ENCODE results near the gene SDC1.

SDC1 gene

DNA sequence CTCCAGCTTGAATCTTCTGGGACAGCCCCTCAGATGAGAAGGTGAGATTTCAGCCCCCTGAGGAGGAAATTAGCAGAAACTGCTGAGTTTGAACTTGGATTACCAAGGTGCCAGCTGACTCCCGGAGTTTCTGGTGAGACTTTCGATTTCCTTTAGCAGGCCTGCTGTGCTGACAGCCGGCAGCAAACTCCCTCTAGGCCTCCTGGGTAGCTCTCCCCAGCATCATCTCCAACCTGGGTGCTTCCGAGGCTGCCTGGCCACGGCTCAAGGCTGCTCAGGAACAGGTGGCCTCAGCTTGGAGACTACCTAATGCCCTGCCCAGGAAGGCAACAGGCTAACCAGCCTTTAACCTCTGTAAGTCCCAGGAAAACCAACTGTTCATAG is 16.5 kb downstream of the SDC1 start:
- H3K9ac ChIP-seq = peak overlapping the region; percentile 32 to 71 (median 63); a peak in 20 of 22 replicates
- H3K4me1 ChIP-seq = peaks cover 43 to 88% (median 81%) of the 10 kb centered on the region in 10 experiments
- H3K9me3 ChIP-seq (replicated peaks in 1 of 11) = no peaks in the 10 kb centered on the region
- H3K27ac ChIP-seq = peak overlapping the region in 9 of 11 experiments; percentile 30 to 75 (median 65); a peak in 17 of 22 replicates
- H3K4me3 ChIP-seq = no peak overlapping the region
- H4K20me1 ChIP-seq = no peaks in the 10 kb centered on the region
- TF ChIP-seq Cebpa-rat (IDR thresholded peaks at IDR 0.05) = no peak
- H3K27me3 ChIP-seq = no peaks in the 10 kb centered on the region
- peak overlapping the region; percentile 61 to 93 (median 80) for H3K4me2 ChIP-seq
- peaks cover 0 to 7% (median 0%) of the 10 kb centered on the region in 11 experiments; a peak in 7 of 22 replicates for H3K36me3 ChIP-seq

DNA sequence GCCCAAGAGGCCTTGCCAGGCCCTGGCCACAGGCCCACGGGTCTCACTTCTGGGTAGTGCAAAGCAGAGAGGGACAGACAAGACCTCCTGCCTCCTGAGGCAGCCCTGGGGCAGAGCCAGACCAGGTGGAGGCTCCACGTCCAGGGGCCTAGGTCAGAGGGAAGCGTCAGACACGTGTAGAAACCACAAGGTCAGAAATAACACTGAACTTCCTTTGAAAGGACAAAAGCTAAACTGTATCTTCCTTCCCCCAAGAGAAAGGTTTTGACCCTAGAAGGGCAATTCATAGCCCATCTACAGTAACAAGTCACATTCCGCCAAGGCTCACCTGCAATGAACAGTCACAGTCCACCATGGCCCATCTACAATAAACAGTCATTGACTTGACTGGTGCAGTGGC is 17.9 kb downstream of the SDC1 start:
- Histone ChIP-seq H3K27ac (peak overlapping the region in 8 of 11 experiments; percentile 41 to 75 (median 66); a peak in 16 of 22 replicates), H3K9ac (peak overlapping the region in 8 of 11 experiments; percentile 0 to 63 (median 46); a peak in 13 of 22 replicates), H3K9me3 (replicated peaks in 1 of 11) (no peaks in the 10 kb centered on the region), H3K27me3 (no peaks in the 10 kb centered on the region), H3K4me2 (peak overlapping the region; percentile 61 to 93 (median 80)), H3K36me3 (peaks cover 0 to 21% (median 0%) of the 10 kb centered on the region in 11 experiments; a peak in 9 of 22 replicates), H3K4me1 (peaks cover 29 to 73% (median 67%) of the 10 kb centered on the region in 10 experiments), H3K4me3 (peak overlapping the region in 1 of 10 experiments; percentile 23; a peak in 1 of 20 replicates), H4K20me1 (no peaks in the 10 kb centered on the region)
- TF ChIP-seq Cebpa-rat (IDR thresholded peaks at IDR 0.05) = no peak

DNA sequence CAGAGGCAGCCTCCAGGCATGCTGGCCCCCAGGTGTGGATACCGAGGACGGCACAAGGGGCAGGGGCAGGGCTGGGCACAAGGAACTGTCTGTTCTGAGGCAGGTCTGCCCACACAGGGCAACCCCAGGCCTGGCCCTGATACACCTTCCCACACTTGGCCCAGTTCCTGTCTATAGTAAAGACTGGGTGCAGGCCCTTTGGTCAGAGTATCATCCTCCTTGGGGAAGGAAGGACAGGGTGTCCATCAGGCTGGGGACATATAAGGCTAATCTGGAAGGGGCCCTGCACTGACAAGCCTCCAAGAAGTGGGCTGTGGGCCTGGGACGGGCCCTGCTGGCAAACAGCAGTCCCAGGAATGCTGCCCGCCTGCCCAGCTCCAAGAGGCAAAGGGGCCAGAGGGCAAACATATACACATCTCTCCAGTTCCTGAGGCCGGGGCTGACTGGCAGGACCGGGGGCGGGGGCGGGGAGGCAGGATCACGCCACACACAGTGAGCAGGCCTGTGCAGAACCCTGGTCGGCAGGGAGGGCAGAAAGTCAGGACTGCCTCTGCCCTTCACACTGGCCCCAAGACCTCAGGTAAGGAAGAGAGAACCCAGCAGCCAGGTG is 18.9 kb downstream of the SDC1 start:
- H3K4me1 ChIP-seq = peaks cover 27 to 63% (median 57%) of the 10 kb centered on the region in 10 experiments
- H3K36me3 ChIP-seq = peaks cover 0 to 29% (median 6%) of the 10 kb centered on the region in 11 experiments; a peak in 9 of 22 replicates
- H4K20me1 ChIP-seq = no peaks in the 10 kb centered on the region
- peak overlapping the region in 1 of 11 experiments; percentile 75; a peak in 2 of 22 replicates for H3K27ac ChIP-seq
- H3K9ac ChIP-seq = peak overlapping the region in 3 of 11 experiments; percentile 48 to 63 (median 57); a peak in 2 of 22 replicates
- H3K9me3 ChIP-seq (replicated peaks in 1 of 11) = no peaks in the 10 kb centered on the region
- no peak for TF ChIP-seq Cebpa-rat (IDR thresholded peaks at IDR 0.05)
- H3K4me2 ChIP-seq = peak overlapping the region in 8 of 11 experiments; percentile 66 to 93 (median 86); a peak in 16 of 22 replicates
- no peak overlapping the region for H3K4me3 ChIP-seq
- H3K27me3 ChIP-seq = no peaks in the 10 kb centered on the region

DNA sequence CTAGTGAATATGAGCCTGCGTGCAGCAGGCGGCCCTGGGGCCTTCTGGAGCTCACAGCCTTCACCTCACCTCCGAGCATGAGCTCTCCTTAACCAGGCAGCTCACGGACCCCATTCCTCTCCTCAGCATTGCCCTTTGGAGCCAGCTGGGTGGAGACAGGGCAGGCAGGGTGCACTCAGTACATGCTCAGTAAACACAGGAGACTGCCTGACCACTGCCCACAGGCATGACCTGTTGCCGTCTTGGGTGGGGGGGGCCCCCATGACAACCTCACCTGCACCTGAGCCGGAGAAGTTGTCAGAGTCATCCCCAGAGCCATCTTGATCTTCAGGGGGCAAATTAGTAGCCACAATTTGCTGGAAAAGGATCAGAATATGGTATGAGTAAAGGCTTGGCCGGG is 19.9 kb downstream of the SDC1 start:
- no peak for TF ChIP-seq Cebpa-rat (IDR thresholded peaks at IDR 0.05)
- Histone ChIP-seq H3K36me3 (peaks cover 0 to 33% (median 6%) of the 10 kb centered on the region in 11 experiments; a peak in 9 of 22 replicates), H3K4me1 (peaks cover 27 to 54% (median 48%) of the 10 kb centered on the region in 10 experiments), H3K9ac (no peak overlapping the region), H3K27me3 (no peaks in the 10 kb centered on the region), H3K4me3 (no peak overlapping the region), H4K20me1 (no peaks in the 10 kb centered on the region), H3K9me3 (replicated peaks in 1 of 11) (no peaks in the 10 kb centered on the region), H3K27ac (no peak overlapping the region), H3K4me2 (peak overlapping the region in 1 of 11 experiments; percentile 72; a peak in 1 of 22 replicates)

DNA sequence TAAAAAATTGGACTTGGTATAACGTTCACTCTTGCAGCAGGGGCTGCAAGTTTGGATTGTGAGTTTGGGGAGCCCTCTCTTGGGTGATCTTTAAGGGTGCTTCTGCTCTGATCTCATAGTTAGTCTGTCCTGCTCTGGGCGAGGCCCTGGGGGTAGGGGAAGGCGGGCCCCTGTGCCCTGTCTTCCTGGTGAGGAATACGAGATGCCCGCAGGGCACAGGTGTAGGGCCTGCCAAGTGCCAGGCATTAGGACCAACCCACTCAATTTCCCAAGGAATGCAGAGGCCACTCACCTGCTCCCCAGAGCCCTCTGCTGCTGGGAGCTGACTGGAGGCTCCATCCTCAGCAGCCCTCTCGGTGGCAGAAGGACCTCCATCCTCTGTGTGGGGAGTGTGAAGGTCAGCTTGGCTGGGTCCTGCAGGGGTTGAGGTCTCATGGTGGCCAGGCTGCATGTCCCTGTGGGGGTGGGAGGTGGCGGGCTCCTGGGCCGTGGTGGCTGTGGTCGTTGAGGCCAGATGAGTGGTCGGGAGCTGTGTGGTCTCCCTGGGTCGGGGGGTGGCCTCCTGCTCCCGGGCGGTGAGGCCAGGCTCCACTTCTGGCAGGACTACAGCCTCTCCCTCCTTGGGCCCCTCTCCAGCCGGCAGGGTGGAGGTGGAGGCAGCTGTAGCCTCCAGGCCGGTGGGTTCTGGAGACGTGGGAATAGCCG is 21.3 kb downstream of the SDC1 start:
- Histone ChIP-seq H3K9me3 (replicated peaks in 1 of 11) (no peaks in the 10 kb centered on the region), H3K4me1 (peaks cover 22 to 40% (median 34%) of the 10 kb centered on the region in 10 experiments), H3K4me3 (no peak overlapping the region), H3K9ac (no peak overlapping the region), H3K36me3 (peaks cover 0 to 33% (median 6%) of the 10 kb centered on the region in 11 experiments; a peak in 9 of 22 replicates), H3K27me3 (no peaks in the 10 kb centered on the region), H4K20me1 (no peaks in the 10 kb centered on the region), H3K27ac (no peak overlapping the region), H3K4me2 (no peak overlapping the region)
- no peak for TF ChIP-seq Cebpa-rat (IDR thresholded peaks at IDR 0.05)

DNA sequence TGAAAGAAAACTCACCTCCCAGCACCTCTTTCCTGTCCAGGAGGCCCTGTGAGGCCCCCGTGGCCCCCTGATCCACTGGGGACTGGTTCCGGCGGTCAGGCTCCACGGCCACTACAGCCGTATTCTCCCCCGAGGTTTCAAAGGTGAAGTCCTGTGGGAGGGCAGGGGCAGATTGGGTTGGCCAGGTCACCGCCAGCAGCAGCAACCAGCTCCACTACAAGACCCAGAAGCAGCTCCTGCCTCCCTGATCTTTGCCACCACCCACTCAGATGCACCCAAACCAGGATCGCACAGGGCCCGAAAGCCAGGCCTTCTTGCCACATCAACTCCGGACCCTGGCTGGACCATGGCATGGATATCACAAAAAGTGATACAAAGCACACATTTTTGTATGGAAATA is 21.9 kb downstream of the SDC1 start:
- H3K4me1 ChIP-seq = peaks cover 16 to 34% (median 28%) of the 10 kb centered on the region in 10 experiments
- no peak overlapping the region for H3K4me2 ChIP-seq
- no peaks in the 10 kb centered on the region for H4K20me1 ChIP-seq
- peaks cover 0 to 33% (median 6%) of the 10 kb centered on the region in 11 experiments; a peak in 9 of 22 replicates for H3K36me3 ChIP-seq
- no peaks in the 10 kb centered on the region for H3K27me3 ChIP-seq
- H3K4me3 ChIP-seq = no peak overlapping the region
- H3K9ac ChIP-seq = no peak overlapping the region
- TF ChIP-seq Cebpa-rat (IDR thresholded peaks at IDR 0.05) = no peak
- no peaks in the 10 kb centered on the region for H3K9me3 ChIP-seq (replicated peaks in 1 of 11)
- no peak overlapping the region for H3K27ac ChIP-seq

DNA sequence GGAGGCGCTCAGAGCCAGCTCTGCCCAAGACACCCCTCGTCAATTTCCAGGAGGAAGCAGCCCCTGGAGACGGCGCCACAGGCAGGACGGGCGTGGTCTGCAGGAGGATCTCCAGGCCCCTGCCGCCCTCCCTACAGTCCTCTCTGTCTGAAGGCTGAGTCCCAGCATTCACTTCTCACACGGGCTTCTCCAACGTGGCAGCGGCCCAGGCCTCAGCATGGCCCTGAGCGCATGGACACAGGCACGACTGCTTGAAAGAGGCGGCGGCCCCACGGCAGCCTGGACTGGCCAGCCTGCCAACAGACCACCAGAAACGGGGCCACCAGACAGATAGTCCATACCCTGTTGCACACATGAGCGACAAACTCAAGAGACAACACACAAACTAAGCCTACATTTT is 23.3 kb downstream of the SDC1 start:
- Histone ChIP-seq H3K27me3 (no peaks in the 10 kb centered on the region), H3K9ac (no peak overlapping the region), H3K36me3 (peaks cover 0 to 33% (median 6%) of the 10 kb centered on the region in 11 experiments; a peak in 9 of 22 replicates), H3K4me1 (peaks cover 2 to 20% (median 14%) of the 10 kb centered on the region in 10 experiments), H3K4me2 (no peak overlapping the region), H4K20me1 (no peaks in the 10 kb centered on the region), H3K4me3 (no peak overlapping the region), H3K9me3 (replicated peaks in 1 of 11) (no peaks in the 10 kb centered on the region), H3K27ac (no peak overlapping the region)
- no peak for TF ChIP-seq Cebpa-rat (IDR thresholded peaks at IDR 0.05)

DNA sequence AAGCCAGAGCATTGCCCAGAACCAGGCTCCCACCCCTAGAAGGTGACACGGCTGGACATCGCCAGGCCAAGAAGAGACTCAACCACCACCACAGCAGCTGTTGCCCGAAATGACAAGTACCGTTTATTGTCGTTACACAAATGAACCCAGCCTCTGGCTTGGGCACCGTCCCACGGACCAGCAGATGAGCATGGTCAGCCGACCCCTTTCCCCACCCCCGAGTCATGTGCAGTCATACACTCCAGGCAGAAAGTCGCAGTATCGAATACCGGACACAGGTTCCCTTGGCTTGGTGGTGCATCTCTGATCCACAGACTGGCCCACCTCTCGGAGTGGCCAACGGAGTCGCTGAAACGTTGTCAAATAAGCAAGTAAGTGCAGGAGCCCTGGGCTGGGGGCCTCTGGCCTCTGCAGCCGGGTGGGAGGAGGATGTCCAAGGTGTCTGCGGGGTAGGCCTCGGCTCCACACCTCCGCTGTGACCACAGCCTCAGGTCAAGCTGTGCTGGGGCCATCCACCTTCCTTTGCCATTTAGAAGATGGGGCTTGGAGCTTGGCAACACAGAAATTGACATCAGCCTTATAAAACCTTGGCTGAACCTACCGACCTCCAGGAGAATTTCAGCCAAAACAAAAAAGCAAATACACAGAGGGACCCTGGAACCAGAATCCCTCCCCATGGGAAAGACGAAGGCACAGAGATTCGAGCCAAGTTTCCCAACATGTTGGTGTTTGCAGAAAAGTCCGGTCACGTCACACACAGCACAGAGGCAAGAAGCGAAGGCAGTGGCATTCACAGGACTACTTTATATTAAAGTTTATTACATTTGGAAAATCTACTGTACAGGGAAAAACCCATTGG is 24.0 kb downstream of the SDC1 start:
- H4K20me1 ChIP-seq = no peaks in the 10 kb centered on the region
- TF ChIP-seq Cebpa-rat (IDR thresholded peaks at IDR 0.05) = no peak
- H3K27me3 ChIP-seq = no peaks in the 10 kb centered on the region
- no peak overlapping the region for H3K4me2 ChIP-seq
- no peak overlapping the region for H3K4me3 ChIP-seq
- no peaks in the 10 kb centered on the region for H3K9me3 ChIP-seq (replicated peaks in 1 of 11)
- no peak overlapping the region for H3K27ac ChIP-seq
- no peak overlapping the region for H3K9ac ChIP-seq
- H3K4me1 ChIP-seq = peaks cover 0 to 12% (median 6%) of the 10 kb centered on the region in 10 experiments; a peak in 11 of 20 replicates
- H3K36me3 ChIP-seq = peaks cover 0 to 33% (median 6%) of the 10 kb centered on the region in 11 experiments; a peak in 9 of 22 replicates
